SK-N-MC (cell line): ENCODE measurements around the gene LRRC8A.
"Not testable (repeated sequence)": the region's sequence is repeated elsewhere in the genome, so short reads cannot be mapped to it uniquely, and the experiment has no call there.

ENCODE experiments used
- DNase-seq: peaks from one replicate; pipeline ENCODE4 v3.0.0-alpha.2; 2011; ENCODE audit warnings: low read depth, low spot score
- H3K27ac ChIP-seq: fragments of 200-600 bp; sonication (generic); 2 replicates; pipeline ENCODE4 v1.5.1; 2016; ENCODE audit warnings: mixed run types
- H3K36me3 ChIP-seq: fragments of 200-600 bp; sonication (generic); 2 replicates; pipeline ENCODE4 v1.6.1; 2017; ENCODE audit warnings: antibody characterized with exemption, low read length, mixed read lengths; ENCODE audit not compliant: insufficient read depth
- H3K4me3 ChIP-seq: fragments of 200-600 bp; sonication (generic); 2 replicates; pipeline ENCODE4 v1.5.1; 2016
- H3K9ac ChIP-seq: fragments of 200-600 bp; sonication (generic); 2 replicates; pipeline ENCODE4 v1.8.0; 2017; ENCODE audit warnings: mixed run types, mixed read lengths; ENCODE audit not compliant: insufficient read length
- H3K9me3 ChIP-seq: fragments of 200-600 bp; sonication (generic); 2 replicates; pipeline ENCODE4 v1.6.1; 2017; ENCODE audit warnings: low read depth, mild to moderate bottlenecking, antibody characterized with exemption, low read length, moderate library complexity, mixed read lengths
- EZH2 ChIP-seq: fragments of 200-600 bp; sonication (generic); IDR thresholded peaks from one replicate; pipeline ENCODE4 v1.6.1; 2017; ENCODE audit warnings: antibody characterized with exemption
- FOXP2 ChIP-seq: optimal IDR thresholded peaks from 2 replicates; pipeline ENCODE3; 2011; ENCODE audit warnings: mild to moderate bottlenecking, moderate library complexity; ENCODE audit not compliant: insufficient read depth; ENCODE audit errors: extremely low read length, control extremely low read depth
- POLR2AphosphoS5 ChIP-seq: IDR thresholded peaks from 2 replicates; pipeline ENCODE4 v1.6.1; 2012; ENCODE audit warnings: mild to moderate bottlenecking, low read depth, low read length, borderline replicate concordance

LRRC8A gene

GRCh38 chr9:128845186-128845931 lies 36.6 kb upstream of the LRRC8A start:
- no peak overlapping the region for H3K4me3 ChIP-seq
- no peak for TF ChIP-seq FOXP2
- no peak for TF ChIP-seq POLR2AphosphoS5
- TF ChIP-seq EZH2, result no peak
- H3K36me3 ChIP-seq, result no peaks in the 10 kb centered on the region
- H3K9me3 ChIP-seq, result no peaks in the 10 kb centered on the region
- H3K9ac ChIP-seq, result no peak overlapping the region
- DNase-seq, result no peak
- H3K27ac ChIP-seq, result no peak overlapping the region

DNA sequence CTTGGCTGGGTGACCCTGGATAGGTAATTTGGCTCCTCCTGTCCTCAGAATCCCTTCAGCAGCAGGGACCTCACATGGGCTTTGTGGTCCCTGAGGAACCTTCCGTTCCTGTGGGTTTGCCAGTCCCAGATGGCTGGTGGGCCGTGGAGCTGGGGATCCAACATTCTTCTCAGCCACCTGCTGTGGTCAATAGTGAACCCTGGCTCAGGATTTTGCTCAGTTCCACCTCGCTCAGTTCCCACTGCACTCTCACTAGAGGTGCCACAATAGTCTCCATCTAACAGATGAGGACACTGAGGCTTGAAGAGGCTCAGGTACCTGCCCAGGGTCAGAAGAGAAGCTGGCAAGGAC lies 35.3 kb upstream of the LRRC8A start:
- Histone ChIP-seq H3K27ac (no peak overlapping the region), H3K9ac (no peak overlapping the region), H3K36me3 (no peaks in the 10 kb centered on the region), H3K4me3 (no peak overlapping the region), H3K9me3 (no peaks in the 10 kb centered on the region)
- TF ChIP-seq FOXP2 (no peak), POLR2AphosphoS5 (no peak), EZH2 (no peak)
- DNase-seq, result no peak

GRCh38 chr9:128847803-128848202 lies 34.1 kb upstream of the LRRC8A start:
- no peak for DNase-seq
- Histone ChIP-seq H3K9me3 (no peaks in the 10 kb centered on the region), H3K36me3 (no peaks in the 10 kb centered on the region), H3K9ac (no peak overlapping the region), H3K4me3 (no peak overlapping the region), H3K27ac (no peak overlapping the region)
- TF ChIP-seq FOXP2 (no peak), EZH2 (no peak)

GRCh38 chr9:128851024-128851423 lies 30.9 kb upstream of the LRRC8A start:
- not testable (repeated sequence) for H3K36me3 ChIP-seq, H3K4me3 ChIP-seq, H3K27ac ChIP-seq, H3K9me3 ChIP-seq, DNase-seq, H3K9ac ChIP-seq

GRCh38 chr9:128851779-128852600 lies 29.9 kb upstream of the LRRC8A start:
- H3K36me3 ChIP-seq, DNase-seq, H3K9me3 ChIP-seq, H3K4me3 ChIP-seq, H3K9ac ChIP-seq, H3K27ac ChIP-seq: not testable (repeated sequence)

DNA sequence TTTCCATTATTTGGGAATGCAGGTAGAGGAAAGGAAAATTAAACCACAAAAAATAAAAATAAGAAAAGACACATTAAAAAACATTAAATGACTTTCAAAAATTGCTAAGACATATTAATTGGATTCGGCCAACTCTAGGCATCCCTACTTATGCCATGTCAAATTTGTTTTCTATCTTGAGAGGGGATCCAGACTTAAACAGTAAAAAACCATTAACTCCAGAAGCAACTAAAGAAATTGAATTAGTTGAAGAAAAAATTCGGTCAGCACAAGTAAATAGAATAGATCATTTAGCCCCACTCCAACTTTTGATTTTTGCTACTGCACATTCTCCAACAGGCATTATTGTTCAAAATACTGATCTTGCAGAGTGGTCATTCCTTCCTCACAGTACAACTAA lies 29.3 kb upstream of the LRRC8A start:
- not testable (repeated sequence) for H3K27ac ChIP-seq, H3K36me3 ChIP-seq, DNase-seq, H3K9me3 ChIP-seq, H3K9ac ChIP-seq, H3K4me3 ChIP-seq

DNA sequence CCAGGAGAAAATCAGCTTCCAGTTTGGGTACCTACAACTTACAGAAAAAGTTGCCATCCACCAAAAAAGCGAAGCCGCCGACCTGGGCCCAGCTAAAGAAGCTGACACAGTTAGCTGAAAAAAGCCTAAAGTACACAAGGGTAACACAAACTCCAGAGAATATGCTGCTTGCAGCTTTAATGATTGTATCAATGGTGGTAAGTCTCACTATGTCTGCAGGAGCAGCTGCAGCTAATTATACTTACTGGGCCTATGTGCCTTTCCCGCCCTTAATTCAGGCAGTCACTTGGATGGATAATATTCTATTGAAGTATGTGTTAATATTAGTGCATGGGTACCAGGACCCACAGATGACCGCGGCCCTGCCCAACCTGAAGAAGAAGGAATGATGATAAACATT lies 27.5 kb upstream of the LRRC8A start:
- H3K9ac ChIP-seq, H3K9me3 ChIP-seq, DNase-seq, H3K27ac ChIP-seq, H3K36me3 ChIP-seq, H3K4me3 ChIP-seq: not testable (repeated sequence)

DNA sequence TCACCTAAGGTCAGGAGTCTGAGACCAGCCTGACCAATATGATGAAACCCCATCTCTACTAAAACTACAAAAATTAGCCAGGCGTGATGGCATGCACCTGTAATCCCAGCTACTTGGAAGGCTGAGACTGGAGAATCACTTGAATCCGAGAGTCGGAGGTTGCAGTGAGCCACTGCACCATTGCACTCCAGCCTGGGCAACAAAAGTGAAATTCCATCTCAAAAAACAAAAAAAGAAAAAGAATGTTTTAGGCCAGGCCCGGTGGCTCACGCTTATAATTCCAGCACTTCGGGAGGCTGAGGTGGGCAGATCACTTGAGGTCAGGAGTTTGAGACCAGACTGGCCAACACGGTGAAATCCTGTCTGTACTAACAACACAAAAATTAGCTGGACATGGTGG lies 23.5 kb upstream of the LRRC8A start:
- H3K36me3 ChIP-seq, H3K4me3 ChIP-seq, H3K9me3 ChIP-seq, DNase-seq, H3K27ac ChIP-seq, H3K9ac ChIP-seq: not testable (repeated sequence)

- DNase-seq, result no peak
- no peaks in the 10 kb centered on the region for H3K36me3 ChIP-seq
- H3K4me3 ChIP-seq, result no peak overlapping the region
- no peak overlapping the region for H3K27ac ChIP-seq
- TF ChIP-seq FOXP2, result no peak
- no peak for TF ChIP-seq POLR2AphosphoS5
- TF ChIP-seq EZH2, result no peak
- no peak overlapping the region for H3K9ac ChIP-seq
- no peaks in the 10 kb centered on the region for H3K9me3 ChIP-seq
Observed at GRCh38 chr9:128860937-128861336, 21.0 kb upstream of the LRRC8A start.

- Histone ChIP-seq H3K9ac (no peak overlapping the region), H3K9me3 (no peaks in the 10 kb centered on the region), H3K4me3 (no peak overlapping the region), H3K27ac (no peak overlapping the region), H3K36me3 (no peaks in the 10 kb centered on the region)
- DNase-seq, result no peak
- TF ChIP-seq FOXP2 (no peak), POLR2AphosphoS5 (no peak), EZH2 (no peak)
Observed at GRCh38 chr9:128861501-128861900, 20.4 kb upstream of the LRRC8A start.
